SW 1271 (cell line): ENCODE measurements around the gene TRIM63.

ENCODE experiments used
- DNase-seq, 2 experiments: peaks; one replicate each; lab custom pipeline; 2025; lab: John Stamatoyannopoulos, UW

TRIM63 gene

DNA sequence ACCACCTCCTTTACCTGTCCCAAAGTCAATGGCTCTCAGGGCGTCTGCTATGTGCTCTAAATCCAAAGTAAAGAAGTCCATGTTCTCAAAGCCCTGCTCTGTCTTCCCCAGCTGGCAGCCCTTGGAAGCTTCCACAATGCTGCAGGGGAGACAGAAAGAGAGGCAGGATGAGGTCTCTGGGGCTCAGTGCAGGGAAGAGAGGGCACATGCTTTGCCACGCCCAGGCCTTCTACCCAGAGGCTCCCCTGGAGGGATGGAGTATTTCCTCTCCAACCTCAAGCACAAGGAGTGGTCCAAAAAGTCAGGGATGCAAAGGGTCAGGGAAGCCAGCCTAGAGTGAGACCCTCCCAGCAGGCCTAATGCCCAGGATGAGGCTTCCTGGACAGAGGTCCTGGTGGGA is 10.2 kb downstream of the TRIM63 start:
- DNase-seq, result no peak

DNA sequence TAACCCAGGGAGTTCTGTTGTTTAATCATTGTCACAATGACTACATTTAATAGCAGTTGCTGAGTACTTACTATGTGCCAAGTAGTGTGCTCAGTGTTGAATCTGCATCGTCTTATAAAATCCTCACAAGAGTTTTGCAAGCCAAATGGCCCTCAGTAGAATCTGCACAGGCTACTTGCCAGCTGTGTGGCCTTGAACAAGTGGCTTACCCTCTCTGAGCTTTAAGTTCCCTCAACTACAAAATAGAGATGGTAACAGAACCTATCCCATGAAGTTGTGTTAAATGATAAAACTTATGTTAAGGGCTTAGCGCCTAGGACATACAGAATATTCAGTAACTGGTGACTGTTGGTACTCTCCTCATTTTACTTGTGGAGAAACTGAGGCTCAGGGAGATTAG is 12.4 kb downstream of the TRIM63 start:
- DNase-seq, result no peak

DNA sequence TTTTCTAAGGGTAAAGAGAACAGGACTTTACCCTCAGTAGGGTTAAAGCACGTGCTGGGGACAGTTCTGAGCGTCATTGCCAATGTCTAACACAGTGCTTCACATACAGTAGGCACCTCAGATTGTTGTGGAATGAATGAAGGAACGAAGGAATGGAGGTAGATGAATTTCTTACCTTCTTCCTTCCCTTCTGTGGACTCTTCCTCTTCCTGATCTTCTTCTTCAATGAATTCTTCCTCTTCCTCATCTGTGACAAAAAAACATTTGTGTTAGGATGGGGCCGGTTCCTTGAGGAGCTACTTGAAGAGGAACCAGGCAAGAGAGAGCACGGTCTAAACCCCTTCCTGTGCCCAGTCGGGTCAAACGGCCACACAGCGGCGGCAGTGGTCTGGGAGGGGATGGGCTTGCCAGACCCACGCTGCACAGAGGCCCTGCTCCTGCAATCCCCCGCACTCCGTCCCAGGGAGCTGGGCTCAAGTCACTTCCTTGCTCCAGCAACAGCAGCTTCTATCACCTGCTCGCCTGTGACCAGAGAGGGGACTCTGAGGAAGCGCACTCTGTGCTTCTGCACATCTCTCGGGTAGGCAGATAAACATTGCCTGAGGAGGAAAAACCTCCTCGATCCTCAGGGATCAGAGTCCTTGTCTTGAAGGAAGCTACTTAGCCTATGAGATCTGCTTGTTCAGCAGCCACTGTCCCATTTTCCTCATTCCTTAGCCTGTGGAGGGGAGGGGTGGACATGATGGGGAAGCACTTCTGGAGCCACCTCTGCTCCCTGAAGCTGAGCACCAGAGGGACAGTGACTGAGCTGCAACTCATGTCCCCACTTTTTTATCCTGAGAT is 13.5 kb downstream of the TRIM63 start:
- no peak for DNase-seq

DNA sequence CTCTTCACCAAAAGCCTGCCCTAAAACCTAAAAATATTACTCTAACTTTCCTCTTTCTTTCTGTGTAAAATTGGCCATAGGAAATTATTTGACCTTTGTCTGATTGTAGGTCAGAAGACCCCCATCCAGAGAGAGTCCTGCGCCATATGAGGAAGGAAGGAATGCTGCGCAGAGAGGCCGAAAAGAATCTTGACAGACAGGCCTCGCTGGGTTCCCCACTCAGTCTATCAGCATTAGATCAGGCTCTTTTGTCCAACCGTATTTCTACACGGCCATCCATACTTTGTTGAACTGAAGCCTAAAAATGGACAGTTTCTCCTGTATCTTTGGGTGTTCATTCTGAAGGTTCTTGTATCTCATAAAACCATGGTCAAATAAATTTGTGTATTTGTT is 17.2 kb downstream of the TRIM63 start:
- DNase-seq, result no peak

DNA sequence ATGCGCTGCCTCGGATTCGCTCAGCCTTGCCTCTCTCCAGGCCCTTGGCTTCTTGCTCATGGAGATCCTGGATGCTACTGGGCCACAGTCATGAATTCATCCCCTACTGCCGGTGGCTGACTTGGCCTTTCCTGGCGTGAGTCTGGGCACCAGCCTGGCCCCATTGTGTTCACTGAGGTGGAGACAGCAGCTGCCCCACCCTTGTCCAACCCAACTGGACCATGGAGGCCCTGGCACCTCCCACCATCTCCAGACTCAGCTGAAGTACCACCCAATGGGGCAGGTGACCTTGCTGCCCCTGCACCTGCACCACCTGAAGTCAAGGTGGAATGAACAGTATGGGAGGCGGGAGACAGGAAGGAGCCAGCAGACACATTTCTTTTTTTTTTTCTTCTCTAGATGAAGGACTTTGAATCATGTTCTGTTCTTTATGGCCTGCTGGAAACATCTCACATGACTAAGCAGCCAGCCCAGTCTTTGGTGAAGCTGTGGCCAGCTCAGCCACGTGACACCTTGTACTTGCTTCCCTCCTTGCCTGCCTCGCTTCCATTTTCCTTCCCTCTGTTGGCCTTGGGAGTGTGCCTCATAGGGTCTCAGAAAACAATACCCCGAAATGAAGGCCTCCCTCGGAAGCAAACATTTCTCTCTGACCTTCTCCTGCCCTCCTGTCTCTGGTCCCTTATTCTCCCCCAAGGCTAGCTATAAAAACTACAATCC is 17.7 kb downstream of the TRIM63 start:
- DNase-seq, result no peak

DNA sequence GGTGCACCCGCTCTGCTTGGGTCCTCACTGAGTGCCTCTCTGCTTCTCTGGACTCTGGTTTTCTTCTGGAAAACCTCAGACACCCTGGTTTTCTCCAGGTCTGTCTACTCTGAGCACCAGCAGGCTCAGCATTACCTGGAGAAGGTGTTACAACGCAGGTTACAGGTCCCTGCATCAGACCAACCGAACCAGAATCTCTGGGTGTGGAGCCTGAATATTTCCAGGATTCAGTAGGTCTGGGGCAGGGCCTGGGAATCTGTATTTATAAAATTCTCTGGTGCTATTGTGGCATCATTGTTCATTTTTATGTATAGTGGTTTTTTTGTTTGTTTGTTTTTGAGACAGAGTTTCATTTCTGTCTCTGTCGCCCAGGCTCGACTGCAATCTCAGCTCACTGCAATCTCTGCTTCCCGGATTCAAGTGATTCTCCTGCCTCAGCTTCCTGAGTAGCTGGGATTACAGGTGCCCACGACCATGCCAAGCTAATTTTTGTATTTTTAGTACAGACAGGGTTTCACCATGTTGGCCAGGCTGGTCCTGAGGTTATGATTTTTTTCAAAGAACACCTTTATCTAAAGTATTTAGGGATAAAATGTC is 20.1 kb downstream of the TRIM63 start:
- DNase-seq, result no peak

DNA sequence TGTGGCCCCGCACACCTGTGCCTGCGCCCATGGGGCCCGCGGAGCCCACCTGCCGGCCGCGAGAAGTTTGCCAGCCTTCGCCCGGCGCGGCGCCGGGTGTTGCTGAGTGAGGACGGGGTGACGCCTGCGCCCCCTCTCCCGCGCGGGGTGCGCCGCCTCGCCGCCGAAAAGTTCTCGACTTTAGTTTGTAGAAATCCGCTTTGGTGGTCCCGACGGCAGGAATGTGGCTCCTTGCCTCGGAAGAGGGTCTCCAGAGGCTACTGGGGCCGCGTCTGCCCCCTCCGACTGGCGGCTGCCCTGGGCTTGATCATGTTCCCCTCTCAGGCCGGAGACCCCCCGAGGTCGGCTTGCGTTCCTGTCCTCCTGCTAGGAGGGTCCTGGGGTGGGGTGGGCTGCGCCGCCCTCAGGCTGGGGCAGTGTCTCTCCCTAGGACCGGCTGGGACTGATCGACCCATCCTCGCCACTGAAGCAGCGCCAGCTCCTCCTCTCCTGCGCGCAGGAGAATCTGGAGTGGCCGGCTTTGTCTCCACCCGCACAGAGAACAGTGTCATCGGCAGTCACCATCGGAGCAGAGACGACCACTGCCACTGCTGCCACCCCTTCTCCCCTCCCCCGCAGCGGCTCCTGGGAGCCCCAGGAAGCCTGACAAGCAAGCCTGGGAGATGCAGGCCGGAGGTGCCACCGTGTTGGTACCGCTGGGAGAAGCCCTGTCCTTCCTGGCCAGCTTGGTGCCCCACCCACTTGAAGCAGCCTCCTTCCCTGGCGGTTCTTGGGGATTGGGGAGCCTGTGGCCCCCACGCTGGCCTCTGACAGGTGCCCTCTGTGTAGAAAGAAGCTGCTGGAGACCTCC is 21.0 kb downstream of the TRIM63 start:
- no peak for DNase-seq

DNA sequence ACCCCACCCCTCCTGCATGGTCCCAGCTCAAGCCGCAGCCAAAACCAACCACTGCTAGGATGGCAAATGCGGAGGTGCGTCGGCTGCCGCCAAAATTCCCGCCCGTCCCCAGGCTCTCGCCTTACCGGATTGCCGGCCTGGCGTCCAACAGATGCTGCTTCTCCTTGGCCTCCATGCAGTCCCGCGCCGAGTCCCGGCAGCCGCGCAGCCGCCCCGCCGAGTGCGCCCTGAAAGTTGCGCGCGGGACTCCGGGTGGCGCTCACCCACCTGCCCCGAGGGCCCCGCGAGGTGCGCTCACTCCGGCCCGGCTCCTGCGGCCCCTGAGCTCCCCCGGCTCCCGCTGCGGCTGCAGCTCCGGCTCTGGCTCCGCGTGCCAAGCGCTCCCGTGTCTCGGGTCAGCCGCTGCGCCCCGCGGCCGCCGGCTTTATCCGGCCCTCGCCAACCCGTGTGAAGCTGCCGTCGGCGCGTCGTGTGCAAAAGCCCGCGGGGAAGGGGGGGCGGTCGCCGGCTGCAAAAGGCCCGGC is 21.6 kb downstream of the TRIM63 start, which contains the start of gene SLC30A2:
Gene SLC30A2 (minus strand): TSS at position 397 of the 524 bp plus-strand sequence. CDS start 222 bp downstream, at position 175.
- no peak for DNase-seq

DNA sequence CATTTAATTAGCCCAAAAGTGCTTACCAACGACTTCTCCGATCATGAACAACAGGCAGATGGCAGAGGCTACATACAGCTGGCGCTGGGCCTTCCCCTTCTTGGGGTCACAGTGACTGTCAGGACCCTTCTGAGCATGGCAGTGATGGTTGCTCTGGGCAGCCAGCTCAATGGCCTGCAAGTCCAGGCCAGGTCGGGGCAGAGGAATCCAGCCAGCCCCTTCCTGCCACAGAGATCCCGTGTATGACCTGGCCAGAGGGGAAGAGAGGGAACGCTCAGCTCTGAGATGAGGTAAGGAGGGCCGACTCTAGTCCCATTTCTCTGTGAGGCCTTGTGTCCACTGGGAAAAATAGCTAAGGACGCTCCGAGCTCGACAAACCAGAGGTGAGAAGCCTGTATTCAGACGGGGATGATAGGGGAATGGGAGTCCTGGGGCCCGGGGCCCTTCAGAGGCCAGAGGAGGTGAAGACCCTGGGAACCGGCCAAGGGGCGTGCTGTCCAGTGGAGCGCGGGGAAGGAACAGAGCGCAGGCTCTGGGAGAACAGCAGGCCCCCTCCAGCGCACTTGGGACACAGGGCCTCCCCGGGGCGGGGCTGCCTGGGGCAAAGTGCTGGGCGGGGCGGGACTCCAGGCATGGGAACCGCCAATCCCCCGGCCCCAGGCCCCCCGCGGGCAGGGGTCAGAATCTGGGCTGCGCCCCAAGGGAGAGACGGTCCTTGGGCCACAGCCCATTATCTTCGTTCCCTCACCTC is 22.3 kb downstream of the TRIM63 start:
- DNase-seq, result no peak

DNA sequence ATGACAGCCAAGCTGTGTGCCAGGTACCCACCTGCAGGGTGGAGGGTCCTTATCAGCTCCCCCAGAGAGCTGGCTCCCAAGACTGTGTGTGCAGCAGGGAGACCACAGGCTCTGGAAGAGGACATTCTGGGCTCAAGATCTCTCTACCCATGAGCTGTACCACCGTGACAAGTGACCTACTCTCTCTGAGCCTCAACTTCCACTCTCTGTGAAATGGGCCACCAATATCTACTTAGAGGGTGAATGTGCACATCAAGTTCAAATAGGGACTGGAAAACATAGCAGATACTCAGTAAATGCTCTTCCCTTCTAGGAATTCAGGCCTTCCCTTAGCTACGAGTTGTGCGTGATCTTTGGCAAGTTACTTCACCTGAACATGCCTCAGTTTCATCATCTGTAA is 23.0 kb downstream of the TRIM63 start:
- DNase-seq, result no peak

DNA sequence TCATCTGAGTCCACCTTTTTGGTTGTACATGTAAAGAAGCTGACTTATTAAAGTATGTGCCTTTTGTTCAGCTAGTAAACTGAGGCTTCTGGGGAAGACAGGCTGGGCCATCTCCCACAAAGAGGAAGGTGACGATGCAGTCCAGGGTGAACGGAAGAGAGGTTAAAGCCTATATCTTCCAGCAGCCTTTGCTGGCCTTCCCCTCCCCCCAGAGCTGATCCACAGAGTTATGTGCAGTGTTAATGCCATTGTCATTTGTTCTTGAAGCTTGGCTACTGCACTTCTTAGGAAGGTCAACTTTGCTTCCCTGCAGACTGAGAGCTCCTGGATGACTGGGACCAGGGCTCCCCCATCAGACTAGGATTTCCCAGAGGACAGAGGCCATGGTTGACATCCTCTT is 23.7 kb downstream of the TRIM63 start:
- no peak for DNase-seq

DNA sequence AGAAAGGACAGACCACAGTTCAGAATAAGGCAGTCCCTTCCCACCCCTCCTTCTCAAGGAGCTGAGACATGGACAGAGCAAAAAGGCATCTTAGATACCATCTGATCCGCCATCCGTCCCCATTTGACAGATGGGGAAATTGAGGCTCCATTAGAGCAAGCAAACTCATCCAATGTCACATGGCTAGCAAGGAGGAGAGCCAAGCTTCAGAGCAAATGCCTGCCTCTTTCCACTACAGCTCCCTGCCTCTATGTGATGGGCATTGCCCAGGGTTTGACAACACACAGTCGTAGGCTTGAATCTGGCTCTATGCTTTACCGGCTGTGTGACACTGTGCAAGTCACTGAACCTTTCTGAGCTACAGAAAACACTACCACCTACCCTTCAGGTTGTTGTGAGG is 25.5 kb downstream of the TRIM63 start:
- no peak for DNase-seq

DNA sequence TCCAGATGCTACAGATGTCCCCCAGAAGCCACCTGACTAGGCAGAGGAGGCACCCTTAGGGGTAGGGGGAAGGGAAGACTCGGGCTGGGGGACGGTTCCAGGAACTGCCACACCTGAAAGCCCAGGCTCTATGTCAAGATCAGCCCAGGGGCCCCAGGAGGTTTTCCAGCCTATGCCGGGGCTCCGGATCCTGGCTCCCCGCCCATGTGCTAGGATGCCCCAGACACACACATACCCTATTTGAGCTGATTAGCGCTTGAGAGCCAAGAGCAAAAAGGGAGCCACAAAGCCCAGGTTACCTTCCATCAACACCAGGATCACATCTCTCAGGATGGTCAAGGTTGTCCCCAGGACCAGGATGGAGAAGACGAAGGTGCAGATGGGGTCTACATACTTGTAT is 26.0 kb downstream of the TRIM63 start:
- DNase-seq, result no peak

DNA sequence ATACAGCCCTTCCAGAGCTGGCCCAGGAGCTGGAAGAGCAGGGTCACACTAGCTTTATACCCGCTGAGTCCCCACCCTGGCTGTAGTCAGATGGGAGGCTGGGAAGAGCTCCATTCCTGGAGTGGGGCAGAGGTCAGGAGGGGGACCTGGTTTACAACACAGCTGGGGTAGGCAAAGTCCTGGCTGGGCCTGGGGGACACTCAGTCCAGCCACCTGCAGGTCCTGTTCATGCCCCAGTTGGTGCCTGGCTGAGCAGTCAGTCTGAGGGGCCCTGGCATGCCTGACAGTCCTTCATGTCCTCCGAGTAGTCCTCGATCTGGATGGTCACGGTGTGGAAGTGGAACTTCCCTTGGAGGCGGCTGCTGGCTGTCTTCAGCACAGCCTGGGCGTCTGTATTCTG is 28.5 kb downstream of the TRIM63 start:
- no peak for DNase-seq

DNA sequence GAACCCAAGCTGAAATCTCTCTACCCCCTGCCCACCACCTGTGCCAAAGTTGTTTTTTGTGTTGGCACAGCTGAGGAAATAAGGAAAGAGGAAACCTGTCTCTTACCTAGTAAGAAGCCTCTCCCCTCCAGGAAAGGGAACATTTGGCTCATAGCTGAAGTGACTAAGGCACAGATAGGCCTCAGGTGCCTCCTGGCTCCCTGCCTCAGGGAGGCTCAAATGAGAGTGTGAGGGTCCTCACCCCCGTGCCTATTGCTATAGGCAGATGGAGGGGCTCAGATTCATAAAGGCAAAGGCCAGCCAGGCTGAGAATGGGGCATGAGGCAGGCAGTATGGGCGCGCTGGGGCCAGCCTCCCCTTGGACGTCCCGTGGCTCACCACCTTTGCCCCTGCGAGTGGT is 29.0 kb downstream of the TRIM63 start:
- no peak for DNase-seq

DNA sequence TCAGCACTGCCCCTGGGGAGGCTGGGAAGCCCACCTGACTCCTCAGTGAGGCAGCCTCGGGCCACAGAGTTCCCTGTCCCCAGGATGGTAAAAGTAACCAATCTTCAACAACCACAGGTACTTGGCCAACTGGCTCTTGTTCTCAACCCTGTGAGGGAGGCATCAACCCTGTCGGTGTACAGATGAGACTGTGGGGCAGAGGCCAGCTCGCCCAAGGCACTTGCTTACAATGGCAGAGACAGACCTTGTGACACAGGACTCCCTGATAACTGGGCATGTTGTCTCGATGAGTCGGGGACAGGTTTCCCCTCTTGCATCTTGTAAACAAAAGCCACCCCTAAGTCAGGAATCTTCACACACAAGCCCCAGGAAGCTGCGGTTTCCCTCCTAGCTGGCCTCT is 29.5 kb downstream of the TRIM63 start:
- no peak for DNase-seq

DNA sequence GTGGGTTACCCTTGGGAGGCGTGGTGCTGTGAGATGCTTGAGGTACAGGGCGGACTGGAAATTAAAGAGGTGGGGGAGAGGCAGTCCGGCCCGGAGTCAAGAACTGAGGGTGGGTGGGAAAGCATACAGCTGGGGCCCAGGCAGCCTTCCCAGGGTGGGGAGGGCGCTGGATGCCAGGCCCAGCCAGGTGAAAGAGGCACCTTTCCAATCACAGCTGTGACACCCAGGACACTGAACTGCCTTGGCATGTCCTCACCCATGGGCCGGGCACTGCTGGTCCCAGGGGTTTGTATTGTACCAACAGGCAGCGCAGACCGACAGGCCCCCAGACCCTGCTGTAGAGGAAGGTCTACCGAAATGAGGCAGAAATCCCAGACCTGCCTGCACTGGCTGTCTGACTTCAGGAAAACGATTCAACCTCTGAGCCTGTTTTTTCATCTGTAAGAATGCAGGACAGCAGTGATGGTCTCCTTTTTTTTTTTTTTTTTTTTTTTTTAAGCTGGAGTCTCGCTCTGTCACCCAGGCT is 30.6 kb downstream of the TRIM63 start:
- no peak for DNase-seq

DNA sequence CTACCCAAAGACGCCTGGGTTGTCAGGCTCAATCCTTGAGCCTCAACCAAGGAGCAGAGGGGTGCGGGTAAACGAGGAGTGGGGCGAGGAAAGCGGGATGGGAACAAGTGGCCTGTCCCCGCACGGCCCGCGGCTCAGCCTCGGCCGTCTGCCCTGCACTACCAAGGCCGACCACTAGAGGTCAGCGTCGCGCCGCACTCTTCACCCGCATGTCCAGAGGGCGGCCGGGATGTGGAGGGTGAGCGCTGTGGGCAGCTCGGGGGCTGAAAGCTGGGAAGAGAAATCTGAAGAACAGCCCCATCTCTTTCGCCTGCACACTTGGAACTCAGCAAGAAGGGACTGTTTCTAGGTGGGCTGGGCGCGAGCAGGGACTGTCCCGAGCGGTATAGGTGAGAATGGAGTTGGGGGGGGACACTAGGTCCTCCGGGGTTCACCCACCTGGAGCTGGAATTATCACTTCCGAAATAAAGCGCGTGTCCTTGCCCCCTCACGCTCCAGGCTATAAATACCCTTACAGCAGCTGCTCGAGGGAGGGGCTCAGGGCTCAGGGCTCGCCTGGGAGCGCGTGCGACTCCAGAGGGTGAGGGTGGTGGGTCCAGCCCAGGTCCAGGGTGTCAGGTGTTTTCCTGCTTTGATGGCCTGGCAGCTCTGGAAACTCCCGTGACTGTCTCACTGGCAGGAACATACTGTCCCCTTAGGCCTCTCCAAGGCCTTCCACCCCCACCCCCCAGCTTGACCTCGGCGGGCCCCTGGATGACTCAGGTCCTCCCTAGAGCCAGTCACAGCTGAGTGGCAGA is 31.3 kb downstream of the TRIM63 start:
- peak in 1 of 2 experiments; percentile 54 for DNase-seq

DNA sequence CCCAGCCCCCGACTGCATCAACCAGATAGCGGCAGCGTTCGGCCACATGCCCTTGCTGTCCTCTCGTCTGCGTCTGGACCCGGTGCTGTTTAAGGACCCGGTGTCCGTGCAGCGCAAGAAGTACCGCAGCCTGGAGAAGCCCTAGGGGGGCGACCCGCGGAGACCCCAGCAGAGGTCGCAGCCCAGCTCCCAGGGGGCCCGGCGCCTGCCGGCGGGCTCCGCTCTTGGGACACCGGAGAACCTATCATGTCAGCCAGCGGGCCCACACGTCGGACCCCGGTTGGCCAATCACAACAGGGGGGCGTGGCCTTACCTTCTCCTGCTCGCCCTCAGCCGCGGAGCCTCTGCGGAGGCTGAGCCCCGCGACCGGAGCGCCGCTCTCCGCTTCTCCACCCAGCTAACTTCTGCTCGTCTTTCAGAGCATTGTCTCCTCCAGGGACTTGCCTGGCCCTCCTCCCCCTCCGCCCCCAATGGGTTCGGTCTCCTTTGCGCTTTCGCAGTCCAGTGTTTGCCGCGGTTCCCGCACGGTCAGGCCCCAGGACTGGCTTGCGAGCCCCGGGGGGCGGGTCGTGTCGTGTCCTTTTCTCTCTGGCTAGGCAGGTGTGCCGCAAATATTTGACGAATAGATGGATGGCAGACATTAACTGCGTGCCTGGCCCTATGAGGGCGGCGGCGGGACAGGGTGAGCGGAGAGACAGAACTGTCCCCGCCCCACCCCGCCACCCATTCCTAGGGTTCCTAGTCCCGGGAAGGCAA is 32.0 kb downstream of the TRIM63 start:
- peak; percentile 54 to 78 for DNase-seq
